HepG2 (cell line): ENCODE results near the gene ZSWIM7. TPM values are rescaled to one million over a fixed set of nuclear protein-coding genes. Genes with fewer than 3 reads are reported as not detected.

Experiments
- GABPB1 ChIP-seq: IDR thresholded peaks from 2 replicates; pipeline ENCODE4 v1.6.1; 2016; ENCODE audit warnings: mild to moderate bottlenecking, missing genetic modification reagents, moderate library complexity, missing compliant biosample characterization
- HDAC2 ChIP-seq: sonication (generic); formaldehyde crosslinking; IDR thresholded peaks from 2 replicates; pipeline ENCODE4 v1.4.0; 2020; ENCODE audit warnings: missing genetic modification reagents
- ISL2 ChIP-seq: sonication (generic); formaldehyde crosslinking; IDR thresholded peaks from 2 replicates; pipeline ENCODE4 v1.5.0; 2020; ENCODE audit warnings: missing genetic modification reagents
- KLF12 ChIP-seq: sonication (generic); formaldehyde crosslinking; IDR thresholded peaks from 2 replicates; pipeline ENCODE4 v1.4.0; 2020; ENCODE audit warnings: missing genetic modification reagents, borderline replicate concordance
- KMT2A ChIP-seq: sonication (generic); formaldehyde crosslinking; IDR thresholded peaks from 2 replicates; pipeline ENCODE4 v1.4.0; 2020; ENCODE audit warnings: missing genetic modification reagents
- MAX ChIP-seq: IDR thresholded peaks from 2 replicates; pipeline ENCODE4 v1.6.1; 2012; ENCODE audit warnings: inconsistent platforms
- NFYB ChIP-seq: sonication (generic); formaldehyde crosslinking; IDR thresholded peaks from 2 replicates; pipeline ENCODE4 v1.4.0; 2020; ENCODE audit warnings: missing genetic modification reagents
- NFYC ChIP-seq: IDR thresholded peaks from 2 replicates; pipeline ENCODE4 v1.6.1; 2016; ENCODE audit warnings: missing genetic modification reagents, missing compliant biosample characterization
- PRPF4 ChIP-seq: fragments of 200-400 bp; formaldehyde crosslinking; IDR thresholded peaks from 2 replicates; pipeline ENCODE4 v1.6.1; 2016; ENCODE audit warnings: low read length, low read depth; ENCODE audit not compliant: poor library complexity, severe bottlenecking
- RXRA ChIP-seq: sonication (generic); formaldehyde crosslinking; IDR thresholded peaks from 2 replicates; pipeline ENCODE4 v1.5.1; 2020; ENCODE audit warnings: missing genetic modification reagents
- SIX1 ChIP-seq: sonication (generic); formaldehyde crosslinking; IDR thresholded peaks from 2 replicates; pipeline ENCODE4 v1.4.0; 2020; ENCODE audit warnings: missing genetic modification reagents, borderline replicate concordance
- SOX6 ChIP-seq, 2 experiments: fragments of 450-650 bp in 1 of 2; sonication (generic) in 1 of 2; formaldehyde crosslinking in 1 of 2; IDR thresholded peaks; 2 replicates each; pipeline versions ENCODE4 v1.4.0 to v1.6.1; 2017 to 2020; ENCODE audit warnings: antibody characterized with exemption in 1 of 2, mild to moderate bottlenecking in 1 of 2, missing genetic modification reagents in 1 of 2
- SP4 ChIP-seq: sonication (generic); formaldehyde crosslinking; IDR thresholded peaks from 2 replicates; pipeline ENCODE4 v1.8.1; 2023; ENCODE audit warnings: mild to moderate bottlenecking, missing genetic modification reagents
- SRF ChIP-seq: IDR thresholded peaks from 2 replicates; pipeline ENCODE4 v1.6.1; 2011; ENCODE audit warnings: mild to moderate bottlenecking, low read depth, low read length, moderate library complexity
- SRY ChIP-seq: sonication (generic); formaldehyde crosslinking; IDR thresholded peaks from 2 replicates; pipeline ENCODE4 v1.8.0; 2022; ENCODE audit warnings: mild to moderate bottlenecking, missing genetic modification reagents
- TFE3 ChIP-seq: IDR thresholded peaks from 2 replicates; pipeline ENCODE4 v1.6.1; 2016
- ZGPAT ChIP-seq: IDR thresholded peaks from 2 replicates; pipeline ENCODE4 v1.6.1; 2016; ENCODE audit warnings: mild to moderate bottlenecking
- ZNF547 ChIP-seq: sonication (generic); formaldehyde crosslinking; IDR thresholded peaks from 2 replicates; pipeline ENCODE4 v1.5.1; 2020; ENCODE audit warnings: mild to moderate bottlenecking, missing genetic modification reagents
- ZNF652 ChIP-seq: IDR thresholded peaks from 2 replicates; pipeline ENCODE4 v1.6.1; 2016; ENCODE audit warnings: low read depth, borderline replicate concordance
- ZNF740 ChIP-seq: sonication (generic); formaldehyde crosslinking; IDR thresholded peaks from 2 replicates; pipeline ENCODE4 v1.4.0; 2020; ENCODE audit warnings: missing genetic modification reagents
- polyA plus RNA-seq, 8 experiments: library from polyadenylated mRNA; depleted of rRNA in 3 of 8; stranded (reverse) in 7 of 8; unstranded in 1 of 8; fragments of >200 nt; fragmentation: Illumina TruSeq in 4 of 8; extraction: Trizol in 4 of 8; gene quantifications; 2 replicates each; pipeline versions ENCODE4 v1.2.1 to v1.2.3, GENCODE V29; 2011 to 2016; ENCODE audit warnings: low read depth in 4 of 8, missing spikeins in 1 of 8, mixed read lengths in 1 of 8; ENCODE audit not compliant: insufficient read depth in 1 of 8
- total RNA-seq, 5 experiments: library from RNA; depleted of rRNA; stranded (reverse); fragments of >200 nt; fragmentation: Illumina TruSeq; extraction: Trizol; gene quantifications; 2 replicates each; pipeline ENCODE4 v1.2.3, GENCODE V29; 2016; ENCODE audit warnings: low read depth in 1 of 5
- TF ChIP-seq, protein P1 (sequence below): sonication (generic); formaldehyde crosslinking; IDR thresholded peaks from 2 replicates; pipeline ENCODE4 v1.4.0; 2020; ENCODE audit warnings: missing genetic modification reagents
- TF ChIP-seq, protein P2 (sequence below): sonication (generic); formaldehyde crosslinking; IDR thresholded peaks from 2 replicates; pipeline ENCODE4 v1.9.0; 2022; ENCODE audit warnings: missing genetic modification reagents, mild to moderate bottlenecking, borderline replicate concordance

Gene ZSWIM7
- total and polyA plus RNA-seq, 2 of the 13 experiments (the other 11 are each of a cell fraction or from before 2014, with no cell fraction given), result 13.1 to 28.1 TPM

DNA sequence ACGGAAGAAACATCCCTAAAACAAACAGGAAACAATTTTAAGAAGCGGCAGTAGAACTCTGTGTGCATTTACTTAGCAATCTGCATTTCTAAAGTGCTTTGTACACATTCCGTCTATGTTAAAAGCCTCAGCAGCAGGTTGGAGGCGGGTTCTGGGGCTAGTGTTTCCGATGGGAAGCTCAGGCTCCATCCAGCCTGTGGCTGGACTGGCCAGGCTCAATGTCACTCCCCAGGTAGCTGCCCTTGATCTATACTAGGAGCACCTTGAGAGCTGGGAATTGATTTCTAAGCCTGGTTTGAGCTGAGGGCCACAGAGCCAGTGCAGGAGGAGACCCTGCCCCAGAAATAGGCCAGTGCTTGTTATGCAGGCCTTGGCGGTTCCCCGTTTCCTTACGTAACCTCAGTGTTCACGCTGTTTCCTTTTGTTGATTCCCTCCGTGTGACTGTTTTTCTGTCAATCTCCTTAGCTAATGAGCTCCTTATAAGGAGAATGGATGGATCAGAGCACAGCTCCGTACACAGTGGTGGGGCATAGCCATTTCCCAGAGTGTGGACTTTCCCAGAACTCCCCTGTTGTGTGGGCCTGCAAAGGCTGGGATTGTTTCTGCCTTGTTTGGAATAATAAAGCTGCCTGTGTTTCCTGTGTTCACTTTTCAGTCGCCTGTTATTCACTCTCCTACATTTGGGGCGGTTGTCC, 33.2 kb downstream of the ZSWIM7 start (continued):
- 0 out of 2 replicates have a peak, but pooled peaks have one; percentile 24 for TF ChIP-seq KMT2A (CRISPR knock-in tag)
- TF ChIP-seq NFYB (CRISPR knock-in tag), result peak; percentile 74
- peak; percentile 71 for TF ChIP-seq NFYC (CRISPR knock-in tag)
- no peak for TF ChIP-seq SOX6 (IDR thresholded peaks at IDR 0.05)
- peak; percentile 24; the same call in 1 of the 2 replicates for TF ChIP-seq SOX6 (CRISPR knock-in tag; IDR thresholded peaks at IDR 0.05)
- 0 out of 2 replicates have a peak, but pooled peaks have one; percentile 68 for TF ChIP-seq SRY (CRISPR knock-in tag)
- TF ChIP-seq ZNF740, result no peak
- TF ChIP-seq GABPB1 (CRISPR knock-in tag), result peak; percentile 14; the same call in 1 of the 2 replicates
- TF ChIP-seq, protein P1, sequence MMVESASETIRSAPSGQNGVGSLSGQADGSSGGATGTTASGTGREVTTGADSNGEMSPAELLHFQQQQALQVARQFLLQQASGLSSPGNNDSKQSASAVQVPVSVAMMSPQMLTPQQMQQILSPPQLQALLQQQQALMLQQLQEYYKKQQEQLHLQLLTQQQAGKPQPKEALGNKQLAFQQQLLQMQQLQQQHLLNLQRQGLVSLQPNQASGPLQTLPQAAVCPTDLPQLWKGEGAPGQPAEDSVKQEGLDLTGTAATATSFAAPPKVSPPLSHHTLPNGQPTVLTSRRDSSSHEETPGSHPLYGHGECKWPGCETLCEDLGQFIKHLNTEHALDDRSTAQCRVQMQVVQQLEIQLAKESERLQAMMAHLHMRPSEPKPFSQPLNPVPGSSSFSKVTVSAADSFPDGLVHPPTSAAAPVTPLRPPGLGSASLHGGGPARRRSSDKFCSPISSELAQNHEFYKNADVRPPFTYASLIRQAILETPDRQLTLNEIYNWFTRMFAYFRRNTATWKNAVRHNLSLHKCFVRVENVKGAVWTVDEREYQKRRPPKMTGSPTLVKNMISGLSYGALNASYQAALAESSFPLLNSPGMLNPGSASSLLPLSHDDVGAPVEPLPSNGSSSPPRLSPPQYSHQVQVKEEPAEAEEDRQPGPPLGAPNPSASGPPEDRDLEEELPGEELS, result peak; percentile 55
- TF ChIP-seq HDAC2 (CRISPR knock-in tag), result peak; percentile 15; the same call in 1 of the 2 replicates
- TF ChIP-seq ZNF547 (CRISPR knock-in tag), result peak; percentile 41; the same call in 1 of the 2 replicates
- TF ChIP-seq ZGPAT, result peak; percentile 41; the same call in 1 of the 2 replicates
- no peak for TF ChIP-seq PRPF4
- no peak for TF ChIP-seq ZNF652 (CRISPR knock-in tag)
- peak; percentile 31; the same call in 1 of the 2 replicates for TF ChIP-seq SRF
- TF ChIP-seq SP4 (CRISPR knock-in tag), result peak; percentile 47; the same call in 1 of the 2 replicates
- TF ChIP-seq RXRA, result no peak
- TF ChIP-seq ISL2 (CRISPR knock-in tag), result peak; percentile 64; the same call in 1 of the 2 replicates
- TF ChIP-seq MAX, result peak; percentile 8; the same call in 1 of the 2 replicates
- TF ChIP-seq SIX1 (CRISPR knock-in tag), result 0 out of 2 replicates have a peak, but pooled peaks have one; percentile 35
- no peak for TF ChIP-seq TFE3 (CRISPR knock-in tag)
- 0 out of 2 replicates have a peak, but pooled peaks have one; percentile 7 for TF ChIP-seq KLF12 (CRISPR knock-in tag)
- TF ChIP-seq, protein P2, sequence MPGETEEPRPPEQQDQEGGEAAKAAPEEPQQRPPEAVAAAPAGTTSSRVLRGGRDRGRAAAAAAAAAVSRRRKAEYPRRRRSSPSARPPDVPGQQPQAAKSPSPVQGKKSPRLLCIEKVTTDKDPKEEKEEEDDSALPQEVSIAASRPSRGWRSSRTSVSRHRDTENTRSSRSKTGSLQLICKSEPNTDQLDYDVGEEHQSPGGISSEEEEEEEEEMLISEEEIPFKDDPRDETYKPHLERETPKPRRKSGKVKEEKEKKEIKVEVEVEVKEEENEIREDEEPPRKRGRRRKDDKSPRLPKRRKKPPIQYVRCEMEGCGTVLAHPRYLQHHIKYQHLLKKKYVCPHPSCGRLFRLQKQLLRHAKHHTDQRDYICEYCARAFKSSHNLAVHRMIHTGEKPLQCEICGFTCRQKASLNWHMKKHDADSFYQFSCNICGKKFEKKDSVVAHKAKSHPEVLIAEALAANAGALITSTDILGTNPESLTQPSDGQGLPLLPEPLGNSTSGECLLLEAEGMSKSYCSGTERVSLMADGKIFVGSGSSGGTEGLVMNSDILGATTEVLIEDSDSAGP (CRISPR knock-in tag), result peak; percentile 48; the same call in 1 of the 2 replicates
